Psoas muscle (tissue), 8 donors: ENCODE results near the gene SMAGP. TPM values are rescaled to one million over a fixed set of nuclear protein-coding genes. Genes with fewer than 3 reads are reported as not detected.
"Not testable (repeated sequence)": the region's sequence is repeated elsewhere in the genome, so short reads cannot be mapped to it uniquely, and the experiment has no call there.

Experiments
- ATAC-seq, 4 donors: fragments of 200-7000 bp; cut with Tn5 transposase; one replicate each; pipeline ENCODE4 v1.9.1; 2020; ENCODE audit warnings: moderate library complexity in 3 of 4, mild to moderate bottlenecking in 2 of 4
- DNase-seq, 2 donors: peaks; one replicate each; pipeline ENCODE4 v3.0.0-alpha.2; 2020
- H3K27ac ChIP-seq: fragments of 200-600 bp; one replicate; pipeline ENCODE4 v1.8.0; 2022
- H3K27me3 ChIP-seq, 3 donors: fragments of 200-600 bp in 1 of 3; one replicate each; pipeline versions ENCODE4 v1.6.1 to v1.8.0; 2013 to 2022; ENCODE audit warnings: low read length in 2 of 3, mild to moderate bottlenecking in 2 of 3, moderate library complexity in 1 of 3; ENCODE audit not compliant: insufficient read depth in 3 of 3
- H3K36me3 ChIP-seq, 2 donors: fragments of 200-600 bp in 1 of 2; one replicate each; pipeline versions ENCODE4 v1.6.1 to v1.8.0; 2013 to 2022; ENCODE audit warnings: low read depth in 1 of 2, mild to moderate bottlenecking in 1 of 2, moderate library complexity in 1 of 2; ENCODE audit not compliant: insufficient read depth in 1 of 2
- H3K4me1 ChIP-seq: fragments of 200-600 bp; one replicate; pipeline ENCODE4 v1.8.0; 2022
- H3K4me3 ChIP-seq: fragments of 200-600 bp; one replicate; pipeline ENCODE4 v1.8.0; 2022; ENCODE audit warnings: mild to moderate bottlenecking
- H3K9me3 ChIP-seq: fragments of 200-600 bp; one replicate; pipeline ENCODE4 v1.8.0; 2022
- CTCF ChIP-seq: fragments of 200-600 bp; IDR thresholded peaks from one replicate; pipeline ENCODE4 v1.8.0; 2022; ENCODE audit warnings: antibody characterized with exemption
- WGBS, 3 donors: extraction: QIAGEN DNeasy Blood & Tissue Kit; methylation state at CpG; one replicate each; pipeline versions ENCODE4 v1.1.6 to v1.1.7; 2013; 5-methylcytosine and 5-hydroxymethylcytosine counted together
- intact Hi-C, 2 donors: fragments of 100-400 bp; cut with DNase I; formaldehyde crosslinking; loops; one replicate each; pipeline versions ENCODE4 v1.11.0 to v1.14.2; 2022
- polyA plus RNA-seq, 3 donors: library from polyadenylated mRNA; stranded (reverse); fragments of 200-250 nt; gene quantifications; one replicate each; pipeline ENCODE4 v1.2.3, GENCODE V29; 2013
- total RNA-seq, 4 donors: library from RNA; stranded (reverse); fragmentation: NEBNext Ultra II Directional in 2 of 4; extraction: Animal tissue kit (Norgen Biotek cat#: 25700) in 2 of 4; gene quantifications; one replicate each; pipeline versions ENCODE4 v1.2.1 to v1.2.4, GENCODE V29; 2021 to 2023
- donor health status: healthy with polysubstance abuse.
- donor health status: DM: no; HTN: no; CAD: no; lungs with moderate emphysema.
- donor health status: Bipolar disorder and iron deficiency.
- donor health status: healthy.
- donor health status: DM: yes; HTN: yes; CAD: no.
- donor health status: DM: no; HTN: no; CAD: no.
- donor health status: DM: no; HTN: no; CAD: no.
- donor health status: DM: yes; HTN: yes; CAD: no.

SMAGP gene
- total and polyA plus RNA-seq, 7 donors: 1.8 to 5.2 (median 2.4) TPM

GRCh38 chr12:51222461-51222860 lies 47.8 kb downstream of the SMAGP start:
- intact Hi-C loops: no loop called here
- Histone ChIP-seq H3K4me1 (peaks cover 8% of the 10 kb centered on the region), H3K9me3 (no peaks in the 10 kb centered on the region), H3K27me3 (no peaks in the 10 kb centered on the region), H3K36me3 (peaks cover 0 to 14% of the 10 kb centered on the region in 2 donors), H3K27ac (no peak overlapping the region), H3K4me3 (no peak overlapping the region)
- no peak for TF ChIP-seq CTCF
- DNase-seq (no peak), ATAC-seq (no peak)
- 54 to 58% (median 54%) methylated on average over 7 of the region's 7 CpGs for WGBS, 3 donors

GRCh38 chr12:51219857-51220256 lies 50.4 kb downstream of the SMAGP start:
- intact Hi-C loops: loop anchor here (2.0 to 5.0 kb wide), 3 partner anchors 19 to 48 kb away; partner anchors contain the start of genes TFCP2 (in 2 of the 2) and DAZAP2 (in 1 of the 2)
- ATAC-seq, H3K27me3 ChIP-seq, H3K9me3 ChIP-seq, H3K27ac ChIP-seq, H3K36me3 ChIP-seq, DNase-seq: not testable (repeated sequence)
- WGBS, 3 donors: 78 to 88% (median 87%) methylated on average over 12 of the region's 12 CpGs
- peaks cover 16% of the 10 kb centered on the region for H3K4me1 ChIP-seq
- peak overlapping the region; percentile 75 for H3K4me3 ChIP-seq

- no peaks in the 10 kb centered on the region for H3K9me3 ChIP-seq
- H3K27ac ChIP-seq: peak overlapping the region; percentile 92
- no peak for TF ChIP-seq CTCF
- DNase-seq (no peak), ATAC-seq (no peak)
- WGBS, 3 donors: 75 to 82% (median 82%) methylated on average over 5 of the region's 5 CpGs
- no peaks in the 10 kb centered on the region for H3K27me3 ChIP-seq
- peaks cover 16% of the 10 kb centered on the region for H3K4me1 ChIP-seq
- H3K36me3 ChIP-seq: peaks cover 0 to 2% of the 10 kb centered on the region in 2 donors
- peak overlapping the region; percentile 75 for H3K4me3 ChIP-seq
- intact Hi-C loops: loop anchor here (2.0 to 5.0 kb wide), 3 partner anchors 19 to 47 kb away; partner anchors contain the start of genes TFCP2 (in 2 of the 2) and DAZAP2 (in 1 of the 2)
These were observed 50.9 kb downstream of the SMAGP start for GRCh38 chr12:51219322-51219721.

GRCh38 chr12:51218607-51219161 lies 51.5 kb downstream of the SMAGP start:
- peak; percentile 28 to 49 (median 40) for ATAC-seq
- Histone ChIP-seq H3K9me3 (no peaks in the 10 kb centered on the region), H3K4me1 (peaks cover 16% of the 10 kb centered on the region), H3K36me3 (peaks cover 0 to 6% of the 10 kb centered on the region in 2 donors), H3K4me3 (peak overlapping the region; percentile 75), H3K27ac (peak overlapping the region; percentile 92), H3K27me3 (no peaks in the 10 kb centered on the region)
- intact Hi-C loops: loop anchor here (1.0 to 5.0 kb wide), 4 partner anchors 20 to 46 kb away; partner anchors contain the start of genes DAZAP2 (in 2 of the 2) and TFCP2 (in 2 of the 2)
- WGBS, 3 donors: 32 to 37% (median 36%) methylated on average over 10 of the region's 10 CpGs
- DNase-seq: no peak
- TF ChIP-seq CTCF: no peak

- WGBS, 3 donors: 1% methylated on average over 22 to 35 of the region's 35 CpGs
- H3K9me3 ChIP-seq: no peaks in the 10 kb centered on the region
- peak within 1 kb of the TSS; percentile 75 for H3K4me3 ChIP-seq
- ATAC-seq (peak; percentile 93 to 94 (median 93)), DNase-seq (peak; percentile 81 to 91)
- peak within 1 kb of the TSS; percentile 92 for H3K27ac ChIP-seq
- H3K4me1 ChIP-seq: peaks cover 16% of the 10 kb centered on the region
- TF ChIP-seq CTCF: peak; percentile 48
- intact Hi-C loops: loop anchor here (1.0 to 5.0 kb wide), 4 partner anchors 20 to 46 kb away; partner anchors contain the start of genes DAZAP2 (in 2 of the 2) and TFCP2 (in 2 of the 2)
- H3K36me3 ChIP-seq: peaks cover 0 to 8% of the 10 kb centered on the region in 2 donors
- no peaks in the 10 kb centered on the region for H3K27me3 ChIP-seq
These were observed 52.1 kb downstream of the SMAGP start, which contains the start of gene POU6F1 for GRCh38 chr12:51217968-51218606. Gene POU6F1 (minus strand): TSS chr12:51218062. CDS start chr12:51206836, 11,226 bp downstream.
